Loucy (cell line): ENCODE measurements around the gene AKAP11.

Experiments used
- EZH2phosphoT487 ChIP-seq: fragments of 200-600 bp; IDR thresholded peaks from 2 replicates; pipeline ENCODE4 v1.6.1; 2018; ENCODE audit warnings: antibody characterized with exemption, mild to moderate bottlenecking, moderate library complexity, borderline replicate concordance
- TF ChIP-seq, protein P1 (sequence below): fragments of 200-600 bp; sonication (generic); conservative IDR thresholded peaks from 2 replicates; pipeline ENCODE4 v1.5.1; 2014; ENCODE audit warnings: mild to moderate bottlenecking, antibody characterized with exemption, low read length

DNA sequence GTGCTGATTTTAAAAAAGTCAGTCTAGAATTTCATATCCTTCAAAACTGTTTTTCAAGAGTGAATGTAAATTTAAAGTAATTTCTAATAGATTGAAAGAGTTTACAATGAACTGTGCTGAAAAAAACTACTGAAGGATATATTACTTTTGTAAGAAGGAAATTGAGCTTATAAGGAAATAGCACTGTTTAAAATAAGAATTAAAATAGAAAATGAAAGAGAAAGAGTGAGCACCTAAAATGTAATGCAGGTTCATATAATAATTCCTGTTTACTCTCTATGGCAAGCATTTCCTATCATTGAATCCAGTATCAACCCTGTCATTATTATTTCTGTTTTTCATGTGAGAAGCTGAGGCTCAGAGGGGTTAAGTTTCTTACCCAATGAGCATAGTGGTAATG lies 57.3 kb downstream of the AKAP11 start:
- TF ChIP-seq, protein P1, sequence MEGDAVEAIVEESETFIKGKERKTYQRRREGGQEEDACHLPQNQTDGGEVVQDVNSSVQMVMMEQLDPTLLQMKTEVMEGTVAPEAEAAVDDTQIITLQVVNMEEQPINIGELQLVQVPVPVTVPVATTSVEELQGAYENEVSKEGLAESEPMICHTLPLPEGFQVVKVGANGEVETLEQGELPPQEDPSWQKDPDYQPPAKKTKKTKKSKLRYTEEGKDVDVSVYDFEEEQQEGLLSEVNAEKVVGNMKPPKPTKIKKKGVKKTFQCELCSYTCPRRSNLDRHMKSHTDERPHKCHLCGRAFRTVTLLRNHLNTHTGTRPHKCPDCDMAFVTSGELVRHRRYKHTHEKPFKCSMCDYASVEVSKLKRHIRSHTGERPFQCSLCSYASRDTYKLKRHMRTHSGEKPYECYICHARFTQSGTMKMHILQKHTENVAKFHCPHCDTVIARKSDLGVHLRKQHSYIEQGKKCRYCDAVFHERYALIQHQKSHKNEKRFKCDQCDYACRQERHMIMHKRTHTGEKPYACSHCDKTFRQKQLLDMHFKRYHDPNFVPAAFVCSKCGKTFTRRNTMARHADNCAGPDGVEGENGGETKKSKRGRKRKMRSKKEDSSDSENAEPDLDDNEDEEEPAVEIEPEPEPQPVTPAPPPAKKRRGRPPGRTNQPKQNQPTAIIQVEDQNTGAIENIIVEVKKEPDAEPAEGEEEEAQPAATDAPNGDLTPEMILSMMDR: no peak
- TF ChIP-seq EZH2phosphoT487: no peak
